ENCODE results near the gene PRPH.
"Not testable (repeated sequence)": the region's sequence is repeated elsewhere in the genome, so short reads cannot be mapped to it uniquely, and the experiment has no call there.

The PRPH gene

GRCh38 chr12:49295082-49295936, at the start of gene PRPH:
PRPH (plus strand) TSS chr12:49295147; CDS start chr12:49295201, 54 bp downstream.
- DNase-seq: no peak

DNA sequence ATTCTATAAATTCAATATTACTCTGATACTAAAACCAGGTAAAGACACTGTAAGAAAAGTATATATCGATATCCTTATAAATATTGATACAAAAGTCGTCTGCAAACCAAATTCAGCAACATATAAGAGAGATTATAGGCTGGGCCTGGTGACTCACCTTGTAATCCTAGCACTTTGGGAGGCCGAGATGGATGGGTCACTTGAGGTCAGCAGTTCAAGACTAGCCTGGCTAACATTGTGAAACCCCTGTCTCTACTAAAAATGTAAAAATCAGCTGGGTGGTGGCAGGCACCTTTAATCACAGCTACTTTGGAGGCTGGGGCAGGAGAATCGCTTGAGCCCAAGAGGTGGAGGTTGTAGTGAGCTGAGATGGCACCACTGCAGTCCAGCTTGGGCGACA, 43.6 kb upstream of the PRPH start:
- DNase-seq: no peak

DNA sequence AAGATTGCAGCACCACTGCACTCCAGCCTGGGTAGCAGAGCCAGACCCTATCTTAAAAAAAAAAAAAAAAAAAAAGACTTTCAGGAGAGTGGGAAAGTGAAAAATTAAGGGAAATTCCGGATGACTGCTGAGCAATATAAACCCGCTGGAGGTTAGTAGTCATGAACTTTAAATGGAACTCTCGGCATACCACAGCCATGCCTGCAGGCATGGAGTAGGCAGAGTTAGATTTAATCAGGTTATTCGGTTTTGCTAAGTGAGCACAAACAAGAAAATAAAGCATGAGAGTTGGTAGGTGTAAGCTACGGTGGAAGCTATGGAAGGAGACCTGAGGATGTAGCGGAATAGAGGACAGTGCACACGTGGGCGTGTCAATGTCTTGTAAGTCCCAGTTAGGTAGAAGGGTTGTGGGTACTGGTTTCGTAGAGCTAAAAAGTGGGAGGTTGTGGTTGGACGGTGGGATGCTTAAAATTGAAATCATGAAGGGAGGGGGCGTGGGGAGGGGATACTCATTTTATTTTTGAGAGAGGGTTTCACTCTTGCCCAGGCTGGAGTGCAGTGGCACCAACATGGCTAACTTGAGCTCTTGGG, 41.8 kb upstream of the PRPH start:
- peak; percentile 79 for DNase-seq

DNA sequence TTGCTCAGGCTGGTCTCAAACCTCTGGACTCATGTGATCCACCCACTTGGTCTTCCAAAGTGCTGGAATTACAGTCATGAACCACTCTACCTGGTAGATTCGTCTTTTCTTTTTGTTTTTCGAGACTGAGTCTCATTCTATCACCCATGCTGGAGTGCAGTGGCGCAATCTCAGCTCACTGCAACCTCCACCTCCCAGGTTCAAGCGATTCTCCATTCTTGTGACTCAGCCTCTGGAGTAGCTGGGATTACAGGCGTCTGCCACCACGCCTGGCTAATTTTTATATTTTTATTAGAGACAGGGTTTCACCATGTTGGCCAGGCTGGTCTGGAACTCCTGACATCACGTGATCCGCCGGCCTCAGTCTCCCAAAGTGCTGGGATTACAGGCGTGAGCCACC, 39.5 kb upstream of the PRPH start:
- not testable (repeated sequence) for DNase-seq

- no peak for DNase-seq
Measured at GRCh38 chr12:49255857-49256637, 38.9 kb upstream of the PRPH start.

DNA sequence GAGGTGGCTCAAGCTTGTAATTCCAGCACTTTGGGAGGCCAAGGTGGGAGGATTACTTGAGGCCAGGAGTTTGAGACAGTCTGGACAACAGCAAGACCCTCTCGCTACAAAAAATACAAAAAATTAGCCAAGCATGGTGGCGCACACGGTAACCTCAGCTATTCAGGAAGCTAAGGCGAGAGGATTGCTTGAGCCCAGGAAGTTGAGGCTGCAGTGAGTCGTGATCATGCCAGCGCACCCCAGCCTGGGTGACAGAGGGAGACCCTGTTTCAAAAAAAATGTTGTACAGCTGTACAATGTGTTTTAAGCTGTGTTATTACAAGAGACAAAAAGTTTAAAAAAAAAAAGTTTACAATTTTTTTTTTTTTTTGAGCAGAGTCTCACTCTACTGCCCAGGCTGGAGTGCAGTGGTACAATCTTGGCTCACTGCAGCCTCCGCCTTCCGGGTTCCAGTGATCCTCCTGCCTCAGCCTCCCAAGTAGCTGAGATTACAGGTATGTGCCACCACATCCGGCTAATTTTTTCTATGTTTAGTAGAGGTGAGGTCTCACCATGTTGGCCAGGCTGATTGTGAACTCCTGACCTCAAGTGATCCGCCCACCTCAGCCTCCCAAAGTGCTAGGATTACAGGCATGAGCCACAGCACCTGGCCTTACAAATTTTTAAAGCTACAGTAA, 37.3 kb upstream of the PRPH start:
- not testable (repeated sequence) for DNase-seq

DNA sequence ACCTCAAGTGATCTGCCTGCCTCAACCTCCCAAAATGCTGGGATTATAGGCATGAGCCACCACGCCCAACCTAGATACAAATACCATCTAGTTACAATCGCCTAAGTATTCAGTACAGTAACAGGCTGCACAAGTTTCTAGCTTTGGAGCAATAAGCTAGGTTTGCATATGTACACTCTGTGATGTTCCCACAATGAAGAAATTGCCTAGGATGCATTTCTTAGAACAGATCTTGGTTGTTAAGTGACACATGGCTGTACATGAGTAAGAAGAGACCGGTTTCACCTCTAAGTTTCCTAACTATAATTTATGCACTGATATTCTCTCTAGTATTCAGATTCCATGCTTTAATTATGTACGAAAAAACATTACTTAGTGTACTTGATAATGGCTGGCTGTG, 35.5 kb upstream of the PRPH start:
- DNase-seq: no peak

DNA sequence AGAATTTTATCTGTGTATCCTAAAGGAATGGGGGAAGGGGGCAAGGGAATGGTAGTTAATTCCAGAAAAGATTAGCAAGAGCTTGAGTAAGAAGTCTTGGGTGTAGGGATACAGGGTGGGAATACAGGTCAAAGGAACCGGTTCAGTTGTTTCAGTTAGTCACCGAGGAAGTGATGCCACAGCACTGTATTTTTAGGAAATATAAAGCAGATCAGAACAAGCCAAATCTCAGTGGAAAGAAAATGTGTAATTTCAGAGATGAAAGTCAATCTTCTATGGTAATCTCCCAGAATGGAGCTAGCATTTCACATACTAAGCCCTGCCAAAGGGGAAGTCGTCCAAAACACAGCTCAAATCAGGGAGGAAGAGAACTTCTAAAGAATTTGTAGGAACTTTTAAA, 34.8 kb upstream of the PRPH start:
- peak; percentile 41 for DNase-seq

DNA sequence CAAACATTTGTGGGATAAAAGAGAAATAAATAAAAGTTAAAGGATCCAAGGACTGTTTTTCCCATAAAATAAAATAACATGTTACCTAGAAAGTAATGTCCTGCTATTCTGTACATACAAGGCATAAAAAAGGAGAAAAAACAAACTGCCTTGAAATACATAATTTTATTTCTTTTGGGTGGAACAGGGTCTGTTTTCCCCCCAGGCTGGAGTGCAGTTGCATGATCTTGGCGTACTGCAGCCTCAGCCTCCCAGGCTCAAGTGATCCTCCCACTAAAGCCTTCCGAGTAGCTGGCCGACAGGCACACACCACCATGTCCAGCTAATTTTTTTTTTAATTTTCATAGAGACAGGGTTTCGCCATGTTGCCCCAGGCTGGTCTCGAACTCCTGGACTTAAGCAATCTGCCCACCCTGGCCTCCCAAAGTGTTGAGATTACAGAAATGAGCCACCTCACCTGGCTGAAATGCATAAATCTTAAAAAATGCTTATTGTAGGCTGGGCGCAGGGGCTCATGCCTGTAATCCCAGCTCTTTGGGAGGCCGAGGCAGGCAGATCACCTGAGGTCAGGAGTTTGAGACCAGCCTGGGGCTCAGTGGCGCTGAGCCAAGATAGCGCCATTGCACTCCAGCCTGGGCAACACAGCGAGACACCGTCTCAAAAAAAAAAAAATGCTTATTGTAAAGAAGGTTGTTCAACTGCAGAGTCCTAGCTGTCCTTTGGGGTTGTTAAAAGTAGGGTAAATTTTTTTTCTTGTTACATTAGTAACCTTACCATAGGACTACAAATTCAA, 34.2 kb upstream of the PRPH start:
- no peak for DNase-seq

DNA sequence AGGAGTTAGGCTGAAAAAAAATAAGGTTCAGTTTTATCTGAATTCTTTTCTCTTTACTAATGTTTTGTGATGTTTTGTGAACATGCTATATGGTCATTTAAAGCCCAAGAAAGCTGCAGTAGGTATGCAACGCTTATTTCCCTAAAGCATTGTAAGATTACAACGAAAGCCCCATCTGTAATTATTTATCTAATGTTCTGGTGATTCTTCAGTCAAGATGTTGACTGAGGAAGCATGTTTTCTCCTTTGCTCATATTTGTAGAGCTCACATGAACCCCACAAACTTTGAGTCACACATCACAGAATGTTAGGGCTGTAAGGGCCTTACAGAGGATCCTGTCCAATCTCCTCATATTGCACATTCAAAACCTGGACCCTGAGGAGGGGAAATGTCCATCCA, 33.2 kb upstream of the PRPH start:
- DNase-seq: peak; percentile 69

GRCh38 chr12:49263400-49263763, 31.6 kb upstream of the PRPH start:
- DNase-seq: no peak

DNA sequence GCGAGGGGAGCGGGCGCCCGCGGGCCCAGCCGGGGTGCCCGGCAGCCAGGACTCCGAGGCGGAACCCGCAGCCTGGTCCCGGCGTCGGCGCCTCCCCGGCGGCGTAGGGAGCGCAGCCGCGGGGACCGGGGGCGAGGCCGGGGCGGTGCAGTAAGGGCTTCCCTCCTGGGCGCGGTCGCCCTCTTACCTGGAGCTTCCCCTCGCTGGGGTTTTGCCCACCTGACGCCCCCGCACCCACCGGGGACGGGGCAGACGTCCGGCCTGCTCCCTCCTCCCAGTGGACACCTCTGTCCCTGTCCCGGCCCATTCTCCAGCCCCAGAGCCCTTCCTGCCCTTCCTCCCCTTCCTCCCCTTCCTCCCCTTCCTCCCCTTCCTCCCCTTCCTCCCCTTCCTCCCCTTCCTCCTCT, 30.5 kb upstream of the PRPH start:
- DNase-seq: peak; percentile 61

GRCh38 chr12:49264873-49265792, 29.8 kb upstream of the PRPH start, which contains the start of gene TUBA1C:
TUBA1C (plus strand) TSS chr12:49265082; CDS start chr12:49265182, 100 bp downstream.
- peak; percentile 96 for DNase-seq

- not testable (repeated sequence) for DNase-seq
Measured at GRCh38 chr12:49269191-49269590, 25.8 kb upstream of the PRPH start.

DNA sequence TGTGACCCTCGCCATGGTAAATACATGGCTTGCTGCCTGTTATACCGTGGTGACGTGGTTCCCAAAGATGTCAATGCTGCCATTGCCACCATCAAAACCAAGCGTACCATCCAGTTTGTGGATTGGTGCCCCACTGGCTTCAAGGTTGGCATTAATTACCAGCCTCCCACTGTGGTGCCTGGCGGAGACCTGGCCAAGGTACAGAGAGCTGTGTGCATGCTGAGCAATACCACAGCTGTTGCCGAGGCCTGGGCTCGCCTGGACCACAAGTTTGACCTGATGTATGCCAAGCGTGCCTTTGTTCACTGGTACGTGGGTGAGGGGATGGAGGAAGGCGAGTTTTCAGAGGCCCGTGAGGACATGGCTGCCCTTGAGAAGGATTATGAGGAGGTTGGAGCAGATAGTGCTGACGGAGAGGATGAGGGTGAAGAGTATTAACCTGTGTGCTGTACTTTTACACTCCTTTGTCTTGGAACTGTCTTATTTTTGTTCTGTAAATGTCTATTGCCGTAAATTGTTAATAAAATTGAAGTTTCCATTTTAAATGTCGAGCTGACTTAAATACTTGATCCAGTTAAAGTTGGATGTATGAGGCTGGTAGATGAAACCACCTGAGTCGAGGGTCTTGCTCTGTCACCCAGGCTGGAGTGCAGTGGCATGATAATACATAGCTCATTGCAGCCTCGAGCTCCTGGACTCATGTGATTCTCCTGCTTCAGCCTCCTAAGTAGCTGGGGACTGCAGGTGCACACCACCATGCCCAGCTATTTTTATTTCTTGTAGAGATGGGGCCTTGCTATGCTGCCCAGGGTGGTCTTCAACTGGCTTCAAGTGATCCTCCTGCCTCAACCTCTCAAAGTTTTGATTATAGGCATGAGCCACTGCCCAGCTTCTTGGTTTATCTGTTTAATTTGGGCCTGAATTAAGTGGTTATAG, 21.9 kb upstream of the PRPH start:
- no peak for DNase-seq

DNA sequence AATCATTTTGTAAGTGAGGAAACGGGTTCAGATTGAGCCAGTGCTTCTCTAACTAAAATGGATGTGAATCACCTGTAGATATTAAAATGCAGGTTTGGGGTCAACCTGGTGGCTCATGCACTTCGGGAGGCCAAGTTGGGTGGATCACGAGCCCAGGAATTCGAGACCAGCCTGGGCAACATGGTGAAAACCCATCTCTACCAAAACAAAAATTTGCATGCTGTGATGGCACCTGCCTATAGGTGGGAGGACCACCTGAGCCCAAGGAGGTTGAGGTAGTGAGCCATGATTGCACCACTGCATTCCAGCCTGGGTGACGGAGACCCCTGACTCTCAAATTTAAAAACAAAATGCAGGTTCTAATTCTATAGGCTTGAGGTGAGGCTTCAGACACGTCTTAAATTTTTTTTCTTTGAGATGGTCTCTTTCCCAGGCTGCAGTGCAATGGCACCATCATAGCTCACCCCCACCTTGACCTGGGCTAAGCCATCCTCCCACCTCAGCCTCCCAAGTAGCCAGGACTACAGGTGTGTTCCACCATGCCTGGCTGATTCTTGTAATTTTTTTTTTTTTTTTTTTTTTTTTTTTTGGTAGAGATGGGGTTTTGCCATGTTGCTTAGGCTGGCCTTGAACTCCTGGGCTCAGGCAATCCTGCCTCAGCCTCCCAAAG, 21.1 kb upstream of the PRPH start:
- DNase-seq: no peak

- DNase-seq: no peak
Measured at GRCh38 chr12:49274396-49275069, 20.4 kb upstream of the PRPH start.
